SK-N-MC (cell line): Measurements from ENCODE around the gene ARHGAP26.

Experiments
- EZH2 ChIP-seq: fragments of 200-600 bp; sonication (generic); IDR thresholded peaks from one replicate; pipeline ENCODE4 v1.6.1; 2017; ENCODE audit warnings: antibody characterized with exemption
- FOXP2 ChIP-seq: optimal IDR thresholded peaks from 2 replicates; pipeline ENCODE3; 2011; ENCODE audit warnings: mild to moderate bottlenecking, moderate library complexity; ENCODE audit not compliant: insufficient read depth; ENCODE audit errors: extremely low read length, control extremely low read depth
- POLR2AphosphoS5 ChIP-seq: IDR thresholded peaks from 2 replicates; pipeline ENCODE4 v1.6.1; 2012; ENCODE audit warnings: mild to moderate bottlenecking, low read depth, low read length, borderline replicate concordance

DNA sequence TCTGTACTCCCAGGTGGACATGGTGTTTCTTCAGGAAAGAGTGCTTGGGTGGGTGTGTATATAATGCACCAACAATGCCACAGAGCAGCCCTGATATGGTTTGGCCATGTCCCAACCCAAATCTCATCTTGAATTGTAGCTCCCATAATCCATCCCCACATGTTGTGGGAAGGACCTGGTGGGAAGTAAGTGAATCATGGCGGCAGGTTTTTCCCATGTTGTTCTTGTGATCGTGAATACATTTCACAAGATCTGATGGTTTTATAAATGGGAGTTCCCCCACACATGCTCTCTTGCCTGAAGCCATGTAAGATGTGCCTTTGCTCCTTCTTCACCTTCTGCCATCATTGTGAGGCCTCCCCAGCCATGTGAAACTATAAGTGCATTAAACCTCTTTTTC, 474.8 kb downstream of the ARHGAP26 start:
- TF ChIP-seq EZH2 = no peak
- no peak for TF ChIP-seq POLR2AphosphoS5
- TF ChIP-seq FOXP2 = no peak
